ENCODE results near the gene COL1A2. TPM values are rescaled to one million over a fixed set of nuclear protein-coding genes. Genes with fewer than 3 reads are reported as not detected.

The COL1A2 gene
- total and polyA plus RNA-seq, 2 experiments from 2014 or later: 1,836 to 2,200 TPM

GRCh38 chr7:94396596-94396995 lies 1.9 kb downstream of the COL1A2 start:
- H4K20me1 ChIP-seq (ENCODE audit: insufficient read depth, poor library complexity, severe bottlenecking): peaks cover 42% of the 10 kb centered on the region
- no peaks in the 10 kb centered on the region for H3K27me3 ChIP-seq
- peaks cover 22% of the 10 kb centered on the region for H3K4me1 ChIP-seq (ENCODE audit: insufficient read depth)
- 43% methylated on average over 4 of the region's 4 CpGs for WGBS (ENCODE audit: low lambda C conversion rate, missing lambda C conversion rate)
- H3K9me2 ChIP-seq (replicated peaks; ENCODE audit: insufficient read depth): no peaks in the 10 kb centered on the region
- TF ChIP-seq EZH2phosphoT487 (IDR thresholded peaks at IDR 0.05; ENCODE audit: low read depth, severe bottlenecking, unreplicated experiment) (no peak), CTCF (IDR thresholded peaks at IDR 0.05; ENCODE audit: poor library complexity) (no peak), EZH2 (IDR thresholded peaks at IDR 0.05; ENCODE audit: borderline replicate concordance) (no peak)
- no peak for DNase-seq (ENCODE audit: low spot score)
- peak overlapping the region; percentile 65 for H3K4me2 ChIP-seq
- H2AFZ ChIP-seq: no peak overlapping the region
- peak overlapping the region; percentile 97 for H3K27ac ChIP-seq
- no peaks in the 10 kb centered on the region for H3K9me3 ChIP-seq (ENCODE audit: low read depth)
- peaks cover 65% of the 10 kb centered on the region for H3K79me2 ChIP-seq
- H3K4me3 ChIP-seq: peak overlapping the region; percentile 52
- no peaks in the 10 kb centered on the region for H3K36me3 ChIP-seq (replicated peaks; ENCODE audit: insufficient read depth, low read depth)

GRCh38 chr7:94397722-94398121 lies 3.0 kb downstream of the COL1A2 start:
- H3K27me3 ChIP-seq: no peaks in the 10 kb centered on the region
- H3K4me3 ChIP-seq: peak overlapping the region; percentile 52
- H4K20me1 ChIP-seq (ENCODE audit: insufficient read depth, poor library complexity, severe bottlenecking): peaks cover 53% of the 10 kb centered on the region
- H3K36me3 ChIP-seq (replicated peaks; ENCODE audit: insufficient read depth, low read depth): no peaks in the 10 kb centered on the region
- DNase-seq (ENCODE audit: low spot score): no peak
- no peak for TF ChIP-seq CTCF (IDR thresholded peaks at IDR 0.05; ENCODE audit: poor library complexity)
- TF ChIP-seq EZH2 (IDR thresholded peaks at IDR 0.05; ENCODE audit: borderline replicate concordance): no peak
- no peak for TF ChIP-seq EZH2phosphoT487 (IDR thresholded peaks at IDR 0.05; ENCODE audit: low read depth, severe bottlenecking, unreplicated experiment)
- WGBS (ENCODE audit: low lambda C conversion rate, missing lambda C conversion rate): 46% methylated on average over 1 of the region's 1 CpG
- H3K79me2 ChIP-seq: peaks cover 77% of the 10 kb centered on the region
- H3K9me3 ChIP-seq (ENCODE audit: low read depth): no peaks in the 10 kb centered on the region
- H3K9me2 ChIP-seq (replicated peaks; ENCODE audit: insufficient read depth): no peaks in the 10 kb centered on the region
- H3K27ac ChIP-seq: peak overlapping the region; percentile 97
- no peak overlapping the region for H2AFZ ChIP-seq
- peak overlapping the region; percentile 65 for H3K4me2 ChIP-seq
- peaks cover 25% of the 10 kb centered on the region for H3K4me1 ChIP-seq (ENCODE audit: insufficient read depth)

- H3K9me3 ChIP-seq (ENCODE audit: low read depth): no peaks in the 10 kb centered on the region
- peak overlapping the region; percentile 65 for H3K4me2 ChIP-seq
- no peaks in the 10 kb centered on the region for H3K9me2 ChIP-seq (replicated peaks; ENCODE audit: insufficient read depth)
- H3K79me2 ChIP-seq: peaks cover 82% of the 10 kb centered on the region
- no peaks in the 10 kb centered on the region for H3K36me3 ChIP-seq (replicated peaks; ENCODE audit: insufficient read depth, low read depth)
- 72% methylated on average over 6 of the region's 6 CpGs for WGBS (ENCODE audit: low lambda C conversion rate, missing lambda C conversion rate)
- DNase-seq (ENCODE audit: low spot score): no peak
- no peak overlapping the region for H2AFZ ChIP-seq
- no peaks in the 10 kb centered on the region for H3K27me3 ChIP-seq
- H3K4me1 ChIP-seq (ENCODE audit: insufficient read depth): peaks cover 20% of the 10 kb centered on the region
- no peak for TF ChIP-seq EZH2 (IDR thresholded peaks at IDR 0.05; ENCODE audit: borderline replicate concordance)
- no peak for TF ChIP-seq EZH2phosphoT487 (IDR thresholded peaks at IDR 0.05; ENCODE audit: low read depth, severe bottlenecking, unreplicated experiment)
- no peak for TF ChIP-seq CTCF (IDR thresholded peaks at IDR 0.05; ENCODE audit: poor library complexity)
- H3K27ac ChIP-seq: peak overlapping the region; percentile 9
- H3K4me3 ChIP-seq: peak overlapping the region; percentile 52
- H4K20me1 ChIP-seq (ENCODE audit: insufficient read depth, poor library complexity, severe bottlenecking): peaks cover 58% of the 10 kb centered on the region
These were observed 4.1 kb downstream of the COL1A2 start for GRCh38 chr7:94398841-94399240.

- H3K79me2 ChIP-seq: peaks cover 91% of the 10 kb centered on the region
- no peaks in the 10 kb centered on the region for H3K9me3 ChIP-seq (ENCODE audit: low read depth)
- TF ChIP-seq EZH2phosphoT487 (IDR thresholded peaks at IDR 0.05; ENCODE audit: low read depth, severe bottlenecking, unreplicated experiment): no peak
- no peak for TF ChIP-seq CTCF (IDR thresholded peaks at IDR 0.05; ENCODE audit: poor library complexity)
- TF ChIP-seq EZH2 (IDR thresholded peaks at IDR 0.05; ENCODE audit: borderline replicate concordance): no peak
- peaks cover 26% of the 10 kb centered on the region for H3K4me1 ChIP-seq (ENCODE audit: insufficient read depth)
- H3K4me3 ChIP-seq: peak overlapping the region; percentile 1
- H4K20me1 ChIP-seq (ENCODE audit: insufficient read depth, poor library complexity, severe bottlenecking): peaks cover 65% of the 10 kb centered on the region
- H3K36me3 ChIP-seq (replicated peaks; ENCODE audit: insufficient read depth, low read depth): no peaks in the 10 kb centered on the region
- WGBS (ENCODE audit: low lambda C conversion rate, missing lambda C conversion rate): 90% methylated on average over 2 of the region's 2 CpGs
- DNase-seq (ENCODE audit: low spot score): no peak
- H3K27me3 ChIP-seq: no peaks in the 10 kb centered on the region
- H2AFZ ChIP-seq: no peak overlapping the region
- no peaks in the 10 kb centered on the region for H3K9me2 ChIP-seq (replicated peaks; ENCODE audit: insufficient read depth)
- peak overlapping the region; percentile 65 for H3K4me2 ChIP-seq
- H3K27ac ChIP-seq: peak overlapping the region; percentile 32
These were observed 5.3 kb downstream of the COL1A2 start for GRCh38 chr7:94400022-94400421.

Data from hepatocyte (in vitro differentiated cells).